SU-DHL-6 (cell line): ENCODE results near the gene KHSRP.

Experiments used
- H2AFZ ChIP-seq: fragments of 200-600 bp; sonication (generic); 2 replicates; pipeline ENCODE4 v1.6.1; 2014; ENCODE audit warnings: low read depth, mild to moderate bottlenecking, moderate library complexity, mixed read lengths, antibody characterized with exemption, low read length; ENCODE audit not compliant: severe bottlenecking
- H3F3A ChIP-seq: fragments of 200-600 bp; shearing (Covaris generic); 2 replicates; pipeline ENCODE4 v1.6.0; 2016; ENCODE audit warnings: antibody characterized with exemption, mild to moderate bottlenecking; ENCODE audit not compliant: insufficient read depth
- H3K27ac ChIP-seq: fragments of 200-600 bp; sonication (generic); 2 replicates; pipeline ENCODE4 v1.5.1; 2016; ENCODE audit warnings: low read depth, mild to moderate bottlenecking, low read length, moderate library complexity, mixed read lengths
- H3K27me3 ChIP-seq: fragments of 200-600 bp; sonication (generic), shearing (Covaris generic); 2 replicates; pipeline ENCODE4 v1.6.0; 2014; ENCODE audit warnings: mild to moderate bottlenecking, low read length
- H3K36me3 ChIP-seq: fragments of 200-600 bp; sonication (generic); 2 replicates; pipeline ENCODE4 v1.6.1; 2014; ENCODE audit warnings: mild to moderate bottlenecking, low read length, mixed read lengths
- H3K4me2 ChIP-seq: fragments of 300-600, 200-600 bp; shearing (Covaris generic), sonication (generic); 2 replicates; pipeline ENCODE4 v1.6.0; 2014; ENCODE audit warnings: low read length, low read depth, mild to moderate bottlenecking; ENCODE audit not compliant: poor library complexity, severe bottlenecking
- H3K4me3 ChIP-seq: fragments of 200-600 bp; sonication (generic); 2 replicates; pipeline ENCODE4 v1.5.1; 2014; ENCODE audit warnings: antibody characterized with exemption, low read length, mild to moderate bottlenecking, mixed read lengths; ENCODE audit not compliant: insufficient read depth, poor library complexity, severe bottlenecking
- H3K79me2 ChIP-seq: fragments of 200-600 bp; sonication (generic); 2 replicates; pipeline ENCODE4 v1.6.1; 2014; ENCODE audit warnings: mild to moderate bottlenecking, low read length, moderate library complexity; ENCODE audit not compliant: insufficient read depth
- H3K9ac ChIP-seq: fragments of 200-600 bp; sonication (generic); 2 replicates; pipeline ENCODE4 v1.7.0; 2014; ENCODE audit warnings: mild to moderate bottlenecking, low read length
- H3K9me2 ChIP-seq: fragments of 200-600 bp; sonication (generic); replicated peaks from 2 replicates; pipeline ENCODE4 v1.6.1; 2014; ENCODE audit warnings: low read length; ENCODE audit not compliant: insufficient read depth
- H3K9me3 ChIP-seq: fragments of 200-600 bp; sonication (generic); 2 replicates; pipeline ENCODE4 v1.6.1; 2014; ENCODE audit warnings: low read length, mixed read lengths; ENCODE audit not compliant: insufficient read depth
- H4K20me1 ChIP-seq: fragments of 200-600 bp; sonication (generic); 2 replicates; pipeline ENCODE4 v1.6.1; 2014; ENCODE audit warnings: low read depth, mild to moderate bottlenecking, antibody characterized with exemption, low read length, moderate library complexity, mixed read lengths
- EZH2phosphoT487 ChIP-seq: fragments of 200-600 bp; sonication (generic), shearing (Covaris generic); conservative IDR thresholded peaks from 2 replicates; pipeline ENCODE4 v1.6.1; 2018; ENCODE audit warnings: mild to moderate bottlenecking, antibody characterized with exemption, low read length, moderate library complexity, mixed read lengths
- TF ChIP-seq, protein P1 (sequence below): fragments of 200-600 bp; sonication (generic); IDR thresholded peaks from one replicate; pipeline ENCODE4 v1.5.1; 2017; ENCODE audit warnings: antibody characterized with exemption, mild to moderate bottlenecking, low read length, moderate library complexity; ENCODE audit not compliant: insufficient read depth, poor library complexity, severe bottlenecking

Gene KHSRP

DNA sequence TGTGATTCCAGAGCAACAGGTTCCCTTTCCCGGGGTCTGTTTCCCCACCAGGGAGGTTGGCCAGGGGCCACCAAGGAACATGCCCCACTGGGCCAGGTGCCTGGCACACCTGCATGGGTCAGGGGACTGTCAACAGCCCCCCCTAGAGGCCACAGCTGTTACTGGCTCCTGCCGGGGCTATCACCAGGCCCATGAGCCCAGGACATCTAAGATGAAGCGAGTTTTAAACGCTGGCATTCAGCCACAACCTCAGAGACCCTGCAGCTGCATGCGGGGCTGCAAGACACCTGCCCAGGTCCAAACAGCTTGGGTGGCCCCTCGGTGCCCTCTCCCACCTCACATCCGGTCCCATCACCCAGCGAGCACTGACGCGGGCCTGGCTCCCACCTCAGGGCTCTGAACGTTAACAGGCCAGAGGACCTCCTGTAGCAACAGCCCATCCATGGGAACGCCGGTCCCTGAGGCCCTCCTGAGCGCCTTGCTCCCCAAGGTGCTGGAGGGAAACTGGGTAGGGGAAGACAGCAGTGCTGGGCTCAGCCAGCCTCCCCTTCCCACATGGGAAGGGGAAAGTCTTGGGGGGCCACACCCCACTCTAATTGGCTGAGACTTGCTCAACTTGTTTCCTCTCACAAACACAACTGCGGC is 12.0 kb downstream of the KHSRP start:
- no peaks in the 10 kb centered on the region for H3K79me2 ChIP-seq
- H3K36me3 ChIP-seq = no peaks in the 10 kb centered on the region; the same call in 1 of the 2 replicates
- H3K9me3 ChIP-seq = no peaks in the 10 kb centered on the region
- no peak overlapping the region for H3K9ac ChIP-seq
- H4K20me1 ChIP-seq = no peaks in the 10 kb centered on the region
- H3K27me3 ChIP-seq = no peaks in the 10 kb centered on the region
- no peak overlapping the region for H3K4me2 ChIP-seq
- peaks cover 5% of the 10 kb centered on the region; the same call in 1 of the 2 replicates for H3F3A ChIP-seq
- no peaks in the 10 kb centered on the region for H3K9me2 ChIP-seq
- TF ChIP-seq, protein P1, sequence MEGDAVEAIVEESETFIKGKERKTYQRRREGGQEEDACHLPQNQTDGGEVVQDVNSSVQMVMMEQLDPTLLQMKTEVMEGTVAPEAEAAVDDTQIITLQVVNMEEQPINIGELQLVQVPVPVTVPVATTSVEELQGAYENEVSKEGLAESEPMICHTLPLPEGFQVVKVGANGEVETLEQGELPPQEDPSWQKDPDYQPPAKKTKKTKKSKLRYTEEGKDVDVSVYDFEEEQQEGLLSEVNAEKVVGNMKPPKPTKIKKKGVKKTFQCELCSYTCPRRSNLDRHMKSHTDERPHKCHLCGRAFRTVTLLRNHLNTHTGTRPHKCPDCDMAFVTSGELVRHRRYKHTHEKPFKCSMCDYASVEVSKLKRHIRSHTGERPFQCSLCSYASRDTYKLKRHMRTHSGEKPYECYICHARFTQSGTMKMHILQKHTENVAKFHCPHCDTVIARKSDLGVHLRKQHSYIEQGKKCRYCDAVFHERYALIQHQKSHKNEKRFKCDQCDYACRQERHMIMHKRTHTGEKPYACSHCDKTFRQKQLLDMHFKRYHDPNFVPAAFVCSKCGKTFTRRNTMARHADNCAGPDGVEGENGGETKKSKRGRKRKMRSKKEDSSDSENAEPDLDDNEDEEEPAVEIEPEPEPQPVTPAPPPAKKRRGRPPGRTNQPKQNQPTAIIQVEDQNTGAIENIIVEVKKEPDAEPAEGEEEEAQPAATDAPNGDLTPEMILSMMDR = peak; percentile 71
- no peak for TF ChIP-seq EZH2phosphoT487
- no peak overlapping the region for H2AFZ ChIP-seq
- H3K27ac ChIP-seq = no peak overlapping the region
- H3K4me3 ChIP-seq = no peak overlapping the region

DNA sequence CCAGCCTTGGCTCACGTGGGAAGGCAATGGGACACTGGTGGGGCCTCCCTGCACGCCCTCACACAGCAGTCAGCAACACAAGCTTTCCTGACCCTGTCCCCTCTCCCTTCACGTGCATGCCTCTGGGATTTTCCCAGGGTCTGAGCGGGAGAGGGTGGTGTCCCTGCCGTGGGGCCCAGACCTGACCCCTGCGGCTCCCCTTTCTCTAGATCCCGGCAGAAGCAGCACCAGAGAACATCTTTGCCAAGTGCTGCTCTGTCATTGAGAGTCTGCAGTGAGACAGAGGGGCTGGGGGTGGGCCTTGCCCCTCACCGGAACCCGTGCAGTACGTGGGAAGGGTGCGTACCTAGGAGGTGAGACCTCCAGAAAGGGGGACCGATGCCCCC is 12.6 kb downstream of the KHSRP start:
- Histone ChIP-seq H3K9me2 (no peaks in the 10 kb centered on the region), H3K27me3 (no peaks in the 10 kb centered on the region), H3K4me2 (no peak overlapping the region), H3K4me3 (no peak overlapping the region), H4K20me1 (no peaks in the 10 kb centered on the region), H3K9ac (no peak overlapping the region), H2AFZ (no peak overlapping the region), H3F3A (peaks cover 5% of the 10 kb centered on the region; the same call in 1 of the 2 replicates), H3K36me3 (no peaks in the 10 kb centered on the region; the same call in 1 of the 2 replicates), H3K9me3 (no peaks in the 10 kb centered on the region), H3K27ac (no peak overlapping the region), H3K79me2 (no peaks in the 10 kb centered on the region)
- TF ChIP-seq, protein P1 = no peak
- no peak for TF ChIP-seq EZH2phosphoT487

DNA sequence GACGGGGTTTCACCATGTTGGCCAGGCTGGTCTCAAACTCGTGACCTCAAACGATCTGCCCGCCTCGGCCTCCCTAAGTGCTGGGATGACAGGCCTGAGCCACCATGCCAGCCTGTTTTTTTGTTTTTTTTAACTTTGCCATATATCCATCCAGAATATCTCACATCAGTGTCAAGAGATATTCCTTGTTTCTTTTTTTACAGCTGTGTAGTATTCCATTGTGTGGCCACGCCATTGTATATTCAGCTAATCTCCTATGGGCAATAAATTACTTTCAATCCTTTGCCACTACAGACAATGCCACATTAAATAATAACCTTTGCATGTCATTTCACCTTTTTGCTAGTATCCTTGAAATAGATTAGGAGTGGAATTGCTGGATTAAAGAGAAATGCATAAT is 15.3 kb downstream of the KHSRP start:
- no peaks in the 10 kb centered on the region for H3K27me3 ChIP-seq
- peaks cover 5% of the 10 kb centered on the region; the same call in 1 of the 2 replicates for H3F3A ChIP-seq
- H2AFZ ChIP-seq = no peak overlapping the region
- no peak overlapping the region for H3K4me3 ChIP-seq
- H3K27ac ChIP-seq = no peak overlapping the region
- no peaks in the 10 kb centered on the region for H4K20me1 ChIP-seq
- no peak overlapping the region for H3K4me2 ChIP-seq
- TF ChIP-seq, protein P1 = no peak
- TF ChIP-seq EZH2phosphoT487 = no peak
- no peaks in the 10 kb centered on the region; the same call in 1 of the 2 replicates for H3K36me3 ChIP-seq
- no peak overlapping the region for H3K9ac ChIP-seq
- H3K79me2 ChIP-seq = no peaks in the 10 kb centered on the region
- no peaks in the 10 kb centered on the region for H3K9me3 ChIP-seq
- no peaks in the 10 kb centered on the region for H3K9me2 ChIP-seq
